Activated B cell treated with CpG ODN at 0.5 μM for 24 hours (primary cell): ENCODE results near the gene OCA2. TPM values are rescaled to one million over a fixed set of nuclear protein-coding genes. Genes with fewer than 3 reads are reported as not detected.

ENCODE experiments used
- ATAC-seq: fragments of 200-7000 bp; cut with Tn5 transposase; one replicate; pipeline ENCODE4 v1.10.0; 2021; ENCODE audit warnings: low read depth, mild to moderate bottlenecking, moderate library complexity
- CTCF ChIA-PET: fragments of 350-600 bp; sonication (Branson Sonifier 250); formaldehyde crosslinking; loops from one replicate; lab custom pipeline; 2021; ENCODE audit warnings: antibody characterized with exemption; lab: Charles Lee
- POLR2A ChIA-PET: fragments of 350-600 bp; sonication (Branson Sonifier 250); formaldehyde crosslinking; loops from one replicate; lab custom pipeline; 2021; ENCODE audit warnings: antibody characterized with exemption; lab: Charles Lee
- DNase-seq: peaks from one replicate; pipeline ENCODE4 v3.0.0; 2022
- H3K27ac Mint-ChIP-seq: one replicate; pipeline ENCODE4 v1.8.0; 2020; ENCODE audit warnings: mixed read lengths
- H3K27me3 Mint-ChIP-seq: one replicate; pipeline ENCODE4 v1.8.0; 2021; ENCODE audit warnings: mixed read lengths
- H3K36me3 Mint-ChIP-seq: one replicate; pipeline ENCODE4 v1.8.0; 2021; ENCODE audit warnings: low read depth, mixed read lengths
- H3K4me1 Mint-ChIP-seq: one replicate; pipeline ENCODE4 v1.8.0; 2021; ENCODE audit warnings: mixed read lengths
- H3K4me3 Mint-ChIP-seq: one replicate; pipeline ENCODE4 v1.8.0; 2020; ENCODE audit warnings: mild to moderate bottlenecking, mixed read lengths
- H3K9me3 Mint-ChIP-seq: one replicate; pipeline ENCODE4 v1.8.0; 2020; ENCODE audit warnings: mixed read lengths
- intact Hi-C: fragments of 100-400 bp; cut with micrococcal nuclease; formaldehyde crosslinking; loops from one replicate; pipeline ENCODE4 v1.15.1; 2024
- total RNA-seq: library from RNA; stranded (reverse); gene quantifications from 2 replicates; pipeline ENCODE4 v1.2.3, GENCODE V29; 2022
- TF ChIP-seq, protein P1 (sequence below): fragments of 200-600 bp; IDR thresholded peaks from one replicate; pipeline ENCODE4 v1.8.0; 2022; ENCODE audit warnings: antibody characterized with exemption, mild to moderate bottlenecking

Gene OCA2
- total RNA-seq, 1 donor from 2014 or later, result not detected

DNA sequence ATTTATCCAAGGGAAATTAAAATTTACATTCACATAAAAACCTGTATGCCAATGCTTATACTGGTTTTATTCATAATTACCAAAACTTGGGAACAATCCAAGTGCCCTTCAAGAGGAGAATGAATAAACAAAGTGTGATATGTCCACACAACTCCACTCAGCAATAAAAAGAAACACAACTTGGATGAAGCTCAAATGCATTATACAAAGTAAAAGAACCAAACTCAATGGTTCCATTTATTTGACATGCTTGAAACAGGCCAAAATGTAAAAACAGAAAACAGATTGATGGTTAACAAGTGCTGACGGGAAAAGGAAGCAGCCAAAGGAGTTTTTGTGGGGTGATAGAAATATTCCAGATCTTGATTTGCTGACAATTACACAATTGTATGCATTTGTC is 23.5 kb downstream of the OCA2 start:
- no peaks in the 10 kb centered on the region for H3K36me3 Mint-ChIP-seq
- no peak overlapping the region for H3K4me3 Mint-ChIP-seq
- TF ChIP-seq, protein P1, sequence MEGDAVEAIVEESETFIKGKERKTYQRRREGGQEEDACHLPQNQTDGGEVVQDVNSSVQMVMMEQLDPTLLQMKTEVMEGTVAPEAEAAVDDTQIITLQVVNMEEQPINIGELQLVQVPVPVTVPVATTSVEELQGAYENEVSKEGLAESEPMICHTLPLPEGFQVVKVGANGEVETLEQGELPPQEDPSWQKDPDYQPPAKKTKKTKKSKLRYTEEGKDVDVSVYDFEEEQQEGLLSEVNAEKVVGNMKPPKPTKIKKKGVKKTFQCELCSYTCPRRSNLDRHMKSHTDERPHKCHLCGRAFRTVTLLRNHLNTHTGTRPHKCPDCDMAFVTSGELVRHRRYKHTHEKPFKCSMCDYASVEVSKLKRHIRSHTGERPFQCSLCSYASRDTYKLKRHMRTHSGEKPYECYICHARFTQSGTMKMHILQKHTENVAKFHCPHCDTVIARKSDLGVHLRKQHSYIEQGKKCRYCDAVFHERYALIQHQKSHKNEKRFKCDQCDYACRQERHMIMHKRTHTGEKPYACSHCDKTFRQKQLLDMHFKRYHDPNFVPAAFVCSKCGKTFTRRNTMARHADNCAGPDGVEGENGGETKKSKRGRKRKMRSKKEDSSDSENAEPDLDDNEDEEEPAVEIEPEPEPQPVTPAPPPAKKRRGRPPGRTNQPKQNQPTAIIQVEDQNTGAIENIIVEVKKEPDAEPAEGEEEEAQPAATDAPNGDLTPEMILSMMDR, result no peak
- no peak for DNase-seq
- POLR2A ChIA-PET, result no interaction called here
- H3K4me1 Mint-ChIP-seq, result no peaks in the 10 kb centered on the region
- H3K27me3 Mint-ChIP-seq, result peaks cover 2% of the 10 kb centered on the region
- intact Hi-C loops, result no loop called here
- ATAC-seq, result no peak
- H3K27ac Mint-ChIP-seq, result no peak overlapping the region
- CTCF ChIA-PET, result no interaction called here
- H3K9me3 Mint-ChIP-seq, result peaks cover 2% of the 10 kb centered on the region

GRCh38 chr15:28068930-28069329 is 30.2 kb downstream of the OCA2 start:
- CTCF ChIA-PET, result no interaction called here
- Mint-ChIP-seq H3K27ac (no peak overlapping the region), H3K4me3 (no peak overlapping the region), H3K4me1 (no peaks in the 10 kb centered on the region), H3K36me3 (no peaks in the 10 kb centered on the region), H3K9me3 (peaks cover 11% of the 10 kb centered on the region), H3K27me3 (peaks cover 6% of the 10 kb centered on the region)
- intact Hi-C loops, result no loop called here
- DNase-seq, result no peak
- no peak for ATAC-seq
- POLR2A ChIA-PET, result no interaction called here
- TF ChIP-seq, protein P1, result no peak

DNA sequence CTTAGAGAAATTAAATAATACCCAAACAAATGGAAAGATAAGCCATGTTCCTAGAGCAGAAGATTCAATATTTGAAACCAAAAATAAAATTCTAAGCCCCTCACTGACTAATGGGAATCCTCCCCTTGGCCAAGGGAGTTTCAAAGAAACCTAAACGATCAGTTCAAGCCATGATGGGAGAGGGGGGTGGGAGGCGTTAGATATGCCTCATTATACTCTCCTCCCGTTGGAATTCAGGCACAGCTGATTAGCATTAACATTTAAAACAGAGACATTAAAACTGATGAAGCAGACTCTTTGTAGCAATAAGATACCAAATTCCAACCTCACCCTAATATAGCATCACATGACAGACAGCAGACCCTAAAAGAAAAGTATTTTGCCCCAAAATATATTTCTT is 32.9 kb downstream of the OCA2 start:
- Mint-ChIP-seq H3K9me3 (peaks cover 10% of the 10 kb centered on the region), H3K4me1 (no peaks in the 10 kb centered on the region), H3K4me3 (no peak overlapping the region), H3K36me3 (no peaks in the 10 kb centered on the region), H3K27me3 (peaks cover 6% of the 10 kb centered on the region), H3K27ac (no peak overlapping the region)
- intact Hi-C loops, result no loop called here
- DNase-seq, result no peak
- TF ChIP-seq, protein P1, result no peak
- no peak for ATAC-seq
- ChIA-PET POLR2A (no interaction called here), CTCF (no interaction called here)

- Mint-ChIP-seq H3K4me3 (no peak overlapping the region), H3K9me3 (peaks cover 13% of the 10 kb centered on the region), H3K27ac (no peak overlapping the region), H3K36me3 (no peaks in the 10 kb centered on the region), H3K4me1 (no peaks in the 10 kb centered on the region), H3K27me3 (no peaks in the 10 kb centered on the region)
- TF ChIP-seq, protein P1, result no peak
- ChIA-PET POLR2A (no interaction called here), CTCF (no interaction called here)
- DNase-seq (no peak), ATAC-seq (no peak)
- intact Hi-C loops, result no loop called here
Measured at GRCh38 chr15:28060005-28060404, 39.1 kb downstream of the OCA2 start.

DNA sequence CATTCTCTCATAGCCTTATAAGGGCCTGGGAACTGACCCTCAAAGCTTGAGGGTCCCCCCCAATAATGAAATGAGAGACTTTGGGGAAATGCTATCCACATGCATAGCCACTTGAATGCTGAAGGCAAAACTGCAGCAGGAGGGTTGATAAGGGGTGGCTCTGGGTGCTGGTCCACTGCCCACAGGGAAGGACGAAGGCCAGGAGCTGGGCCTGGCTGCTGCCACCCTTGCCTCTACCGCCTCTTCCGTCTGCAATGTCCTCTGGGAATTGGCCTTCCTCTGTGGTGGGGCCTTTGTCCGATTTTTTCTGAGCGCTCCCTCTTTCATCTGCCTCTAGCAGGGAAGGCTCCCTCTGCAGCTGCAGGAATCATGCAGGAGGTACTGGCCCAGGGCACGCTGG is 41.0 kb downstream of the OCA2 start:
- intact Hi-C loops, result no loop called here
- H3K4me3 Mint-ChIP-seq, result no peak overlapping the region
- peaks cover 8% of the 10 kb centered on the region for H3K9me3 Mint-ChIP-seq
- no peaks in the 10 kb centered on the region for H3K27me3 Mint-ChIP-seq
- POLR2A ChIA-PET, result no interaction called here
- DNase-seq (no peak), ATAC-seq (no peak)
- no peaks in the 10 kb centered on the region for H3K36me3 Mint-ChIP-seq
- CTCF ChIA-PET, result no interaction called here
- H3K4me1 Mint-ChIP-seq, result no peaks in the 10 kb centered on the region
- TF ChIP-seq, protein P1, result no peak
- no peak overlapping the region for H3K27ac Mint-ChIP-seq
